HG02938 (cell line): ENCODE results near the gene VIPR2.

ENCODE experiments used
- ATAC-seq: cut with Tn5 transposase; IDR thresholded peaks from one replicate; pipeline ENCODE4 v1.9.1; 2021; ENCODE audit warnings: mild to moderate bottlenecking, moderate library complexity; ENCODE audit not compliant: unreplicated experiment

VIPR2 gene

GRCh38 chr7:159068893-159069448 lies 75.7 kb downstream of the VIPR2 start:
- ATAC-seq, result no peak

GRCh38 chr7:159068488-159068811 lies 76.2 kb downstream of the VIPR2 start:
- ATAC-seq, result no peak

GRCh38 chr7:159067576-159068487 lies 76.8 kb downstream of the VIPR2 start:
- no peak for ATAC-seq

- no peak for ATAC-seq
These were observed 77.7 kb downstream of the VIPR2 start for GRCh38 chr7:159066816-159067575.

GRCh38 chr7:159065852-159066480 lies 78.7 kb downstream of the VIPR2 start:
- ATAC-seq, result no peak

- no peak for ATAC-seq
These were observed 79.7 kb downstream of the VIPR2 start for GRCh38 chr7:159064816-159065510.

GRCh38 chr7:159064121-159064815 lies 80.4 kb downstream of the VIPR2 start:
- no peak for ATAC-seq

GRCh38 chr7:159063046-159063840 lies 81.4 kb downstream of the VIPR2 start:
- ATAC-seq, result no peak

- ATAC-seq, result no peak
These were observed 82.1 kb downstream of the VIPR2 start for GRCh38 chr7:159062569-159062968.

GRCh38 chr7:159061674-159062212 lies 82.9 kb downstream of the VIPR2 start:
- ATAC-seq, result no peak

- ATAC-seq, result no peak
These were observed 83.5 kb downstream of the VIPR2 start for GRCh38 chr7:159061209-159061608.

- no peak for ATAC-seq
These were observed 84.2 kb downstream of the VIPR2 start for GRCh38 chr7:159060440-159060839.

- no peak for ATAC-seq
These were observed 85.0 kb downstream of the VIPR2 start for GRCh38 chr7:159059629-159060028.

- ATAC-seq, result no peak
These were observed 87.0 kb downstream of the VIPR2 start for GRCh38 chr7:159057647-159058046.

GRCh38 chr7:159056737-159057136 lies 87.9 kb downstream of the VIPR2 start:
- no peak for ATAC-seq

- ATAC-seq, result no peak
These were observed 92.8 kb downstream of the VIPR2 start for GRCh38 chr7:159051916-159052315.

- no peak for ATAC-seq
These were observed 94.0 kb downstream of the VIPR2 start for GRCh38 chr7:159050704-159051103.

- no peak for ATAC-seq
These were observed 95.2 kb downstream of the VIPR2 start for GRCh38 chr7:159049266-159050025.
